ENCODE results near the gene MFAP2.

The MFAP2 gene

GRCh38 chr1:16944038-16944437 lies 36.4 kb downstream of the MFAP2 start:
- ATAC-seq = no peak
- TF ChIP-seq TCF4 (CRISPR knock-in tag; IDR thresholded peaks at IDR 0.05; ENCODE audit: borderline replicate concordance) = no peak
- TF ChIP-seq ISL1 (CRISPR knock-in tag; IDR thresholded peaks at IDR 0.05) = no peak
- no peak for TF ChIP-seq TSHZ2 (CRISPR knock-in tag; IDR thresholded peaks at IDR 0.05)
- no peak for TF ChIP-seq RARB (CRISPR knock-in tag; IDR thresholded peaks at IDR 0.05)
- TF ChIP-seq ZFP3 (CRISPR knock-in tag; IDR thresholded peaks at IDR 0.05) = no peak
- no peak for TF ChIP-seq ZNF70 (CRISPR knock-in tag; IDR thresholded peaks at IDR 0.05)
- no peak for TF ChIP-seq PATZ1 (CRISPR knock-in tag; IDR thresholded peaks at IDR 0.05; ENCODE audit: borderline replicate concordance)
- TF ChIP-seq OSR1 (CRISPR knock-in tag; IDR thresholded peaks at IDR 0.05) = no peak
- TF ChIP-seq SNAI2 (CRISPR knock-in tag; IDR thresholded peaks at IDR 0.05) = no peak
- no peak for TF ChIP-seq CSDC2 (CRISPR knock-in tag; IDR thresholded peaks at IDR 0.05)
- TF ChIP-seq GLIS3 (CRISPR knock-in tag; IDR thresholded peaks at IDR 0.05) = no peak
- TF ChIP-seq ZNF8 (CRISPR knock-in tag; IDR thresholded peaks at IDR 0.05) = no peak
- no peak for TF ChIP-seq CSRNP3 (CRISPR knock-in tag; IDR thresholded peaks at IDR 0.05)
- no peak for TF ChIP-seq ARNTL (CRISPR knock-in tag; IDR thresholded peaks at IDR 0.05; ENCODE audit: borderline replicate concordance, low read depth)
- TF ChIP-seq TOX (CRISPR knock-in tag; IDR thresholded peaks at IDR 0.05; ENCODE audit: borderline replicate concordance) = no peak

GRCh38 chr1:16939386-16940180 lies 40.8 kb downstream of the MFAP2 start:
- peak; percentile 67 for ATAC-seq

GRCh38 chr1:16938351-16939321 lies 41.8 kb downstream of the MFAP2 start:
- no peak for ATAC-seq
- TF ChIP-seq GLIS3 (CRISPR knock-in tag; IDR thresholded peaks at IDR 0.05) (no peak), ZNF70 (CRISPR knock-in tag; IDR thresholded peaks at IDR 0.05) (no peak), TSHZ2 (CRISPR knock-in tag; IDR thresholded peaks at IDR 0.05) (no peak), ZFP3 (CRISPR knock-in tag; IDR thresholded peaks at IDR 0.05) (no peak), ZFP30 (CRISPR knock-in tag; IDR thresholded peaks at IDR 0.05) (no peak), ARNTL (CRISPR knock-in tag; IDR thresholded peaks at IDR 0.05; ENCODE audit: borderline replicate concordance, low read depth) (no peak), PATZ1 (CRISPR knock-in tag; IDR thresholded peaks at IDR 0.05; ENCODE audit: borderline replicate concordance) (no peak), CSRNP3 (CRISPR knock-in tag; IDR thresholded peaks at IDR 0.05) (no peak), BACH2 (CRISPR knock-in tag; IDR thresholded peaks at IDR 0.05; ENCODE audit: borderline replicate concordance) (no peak), ISL1 (CRISPR knock-in tag; IDR thresholded peaks at IDR 0.05) (no peak), TCF4 (CRISPR knock-in tag; IDR thresholded peaks at IDR 0.05; ENCODE audit: borderline replicate concordance) (no peak), ZNF565 (CRISPR knock-in tag; conservative IDR thresholded peaks at IDR 0.05; ENCODE audit: low read depth) (no peak), ZNF8 (CRISPR knock-in tag; IDR thresholded peaks at IDR 0.05) (no peak), CSDC2 (CRISPR knock-in tag; IDR thresholded peaks at IDR 0.05) (no peak), SNAI2 (CRISPR knock-in tag; IDR thresholded peaks at IDR 0.05) (no peak), POU6F1 (CRISPR knock-in tag; IDR thresholded peaks at IDR 0.05; ENCODE audit: borderline replicate concordance, low read depth) (no peak), TOX (CRISPR knock-in tag; IDR thresholded peaks at IDR 0.05; ENCODE audit: borderline replicate concordance) (no peak)
